RWPE2 (cell line): ENCODE results near the gene RFX2.
"Not testable (repeated sequence)": the region's sequence is repeated elsewhere in the genome, so short reads cannot be mapped to it uniquely, and the experiment has no call there.

Experiments
- ATAC-seq: fragments of 200-7000 bp; cut with Tn5 transposase; 3 replicates; pipeline ENCODE4 v1.9.1; 2021; ENCODE audit warnings: low read depth
- DNase-seq: peaks from one replicate; pipeline ENCODE4 v3.0.0-alpha.2; 2020; ENCODE audit warnings: low spot score
- H3K27ac ChIP-seq: fragments of 450-650 bp; 2 replicates; pipeline ENCODE4 v1.5.1; 2017; ENCODE audit warnings: mild to moderate bottlenecking; ENCODE audit not compliant: poor library complexity, severe bottlenecking
- H3K27me3 ChIP-seq: fragments of 250-450 bp; sonication (Bioruptor Pico); 2 replicates; pipeline ENCODE4 v1.5.1; 2021; ENCODE audit warnings: mild to moderate bottlenecking, moderate library complexity; ENCODE audit not compliant: insufficient read depth, poor library complexity, severe bottlenecking
- H3K36me3 ChIP-seq: fragments of 250-450 bp; sonication (Bioruptor Pico); 2 replicates; pipeline ENCODE4 v1.5.1; 2020; ENCODE audit warnings: low read depth, mild to moderate bottlenecking, moderate library complexity
- H3K4me1 ChIP-seq: fragments of 250-450 bp; sonication (Bioruptor Pico); 2 replicates; pipeline ENCODE4 v1.5.1; 2021; ENCODE audit warnings: mild to moderate bottlenecking, moderate library complexity; ENCODE audit not compliant: insufficient read depth, poor library complexity, severe bottlenecking
- H3K4me3 ChIP-seq: fragments of 250-450 bp; sonication (Bioruptor Pico); 2 replicates; pipeline ENCODE4 v1.5.1; 2021; ENCODE audit warnings: mild to moderate bottlenecking, moderate library complexity; ENCODE audit not compliant: severe bottlenecking
- H3K9me3 ChIP-seq: fragments of 250-450 bp; sonication (Bioruptor Pico); 2 replicates; pipeline ENCODE4 v1.5.1; 2021; ENCODE audit warnings: mild to moderate bottlenecking, moderate library complexity; ENCODE audit not compliant: severe bottlenecking
- TF ChIP-seq, protein P1 (sequence below): fragments of 450-650 bp; IDR thresholded peaks from one replicate; pipeline ENCODE4 v1.5.1; 2017; ENCODE audit warnings: mild to moderate bottlenecking, moderate library complexity; ENCODE audit not compliant: poor library complexity, severe bottlenecking

The RFX2 gene

DNA sequence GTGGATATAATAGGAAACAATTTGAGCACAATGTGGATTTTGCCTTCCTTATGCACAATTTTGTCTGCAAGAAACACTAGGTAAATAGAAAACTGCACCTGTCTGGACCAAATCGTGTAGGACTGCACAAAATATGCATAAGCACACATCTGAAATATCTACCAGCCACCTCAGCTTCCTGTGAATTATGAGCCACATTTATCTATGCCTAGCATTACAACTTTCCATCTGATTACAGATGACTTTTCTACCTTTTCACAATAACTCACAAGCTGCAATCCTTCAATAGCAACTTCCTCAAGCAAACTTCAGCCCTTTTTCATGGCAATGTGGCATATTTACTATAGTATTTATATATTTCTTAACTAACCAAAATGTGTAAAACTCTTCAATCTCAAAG, 5.7 kb upstream of the RFX2 start:
- TF ChIP-seq, protein P1, sequence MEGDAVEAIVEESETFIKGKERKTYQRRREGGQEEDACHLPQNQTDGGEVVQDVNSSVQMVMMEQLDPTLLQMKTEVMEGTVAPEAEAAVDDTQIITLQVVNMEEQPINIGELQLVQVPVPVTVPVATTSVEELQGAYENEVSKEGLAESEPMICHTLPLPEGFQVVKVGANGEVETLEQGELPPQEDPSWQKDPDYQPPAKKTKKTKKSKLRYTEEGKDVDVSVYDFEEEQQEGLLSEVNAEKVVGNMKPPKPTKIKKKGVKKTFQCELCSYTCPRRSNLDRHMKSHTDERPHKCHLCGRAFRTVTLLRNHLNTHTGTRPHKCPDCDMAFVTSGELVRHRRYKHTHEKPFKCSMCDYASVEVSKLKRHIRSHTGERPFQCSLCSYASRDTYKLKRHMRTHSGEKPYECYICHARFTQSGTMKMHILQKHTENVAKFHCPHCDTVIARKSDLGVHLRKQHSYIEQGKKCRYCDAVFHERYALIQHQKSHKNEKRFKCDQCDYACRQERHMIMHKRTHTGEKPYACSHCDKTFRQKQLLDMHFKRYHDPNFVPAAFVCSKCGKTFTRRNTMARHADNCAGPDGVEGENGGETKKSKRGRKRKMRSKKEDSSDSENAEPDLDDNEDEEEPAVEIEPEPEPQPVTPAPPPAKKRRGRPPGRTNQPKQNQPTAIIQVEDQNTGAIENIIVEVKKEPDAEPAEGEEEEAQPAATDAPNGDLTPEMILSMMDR: no peak
- ATAC-seq: no peak
- peaks cover 2% of the 10 kb centered on the region for H3K9me3 ChIP-seq
- no peaks in the 10 kb centered on the region for H3K36me3 ChIP-seq
- H3K4me1 ChIP-seq: peaks cover 5% of the 10 kb centered on the region
- no peak overlapping the region for H3K4me3 ChIP-seq
- no peak for DNase-seq
- H3K27me3 ChIP-seq: no peaks in the 10 kb centered on the region
- no peak overlapping the region for H3K27ac ChIP-seq

DNA sequence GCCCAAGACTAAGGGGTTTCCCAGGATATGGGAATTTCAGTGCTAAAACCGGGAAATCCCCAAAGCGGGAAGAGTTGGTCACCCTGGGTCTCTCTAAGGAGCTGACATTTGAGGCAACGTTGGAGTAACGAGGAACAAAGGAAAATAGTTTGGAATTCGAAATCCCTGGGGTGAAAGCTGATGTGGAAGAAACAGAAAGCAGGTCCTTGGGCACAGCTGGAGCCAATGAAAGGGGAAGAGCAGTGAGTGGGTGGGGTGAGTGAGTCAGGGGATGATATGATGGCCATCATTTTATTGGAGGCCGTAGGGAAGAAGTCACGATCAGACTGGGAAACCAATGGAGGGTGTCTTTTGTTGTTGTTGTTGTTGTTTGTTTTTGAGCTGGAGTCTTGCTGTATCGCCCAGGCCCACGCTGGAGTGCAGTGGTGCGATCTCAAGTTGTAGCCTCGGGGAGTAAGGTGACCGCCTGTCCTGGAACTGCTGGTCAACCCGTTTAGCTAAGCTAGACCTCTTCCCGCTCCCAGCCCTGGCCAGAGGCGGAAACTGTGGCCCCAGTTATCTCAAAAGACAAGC, 3.4 kb upstream of the RFX2 start:
- H3K9me3 ChIP-seq: no peaks in the 10 kb centered on the region
- no peaks in the 10 kb centered on the region for H3K36me3 ChIP-seq
- H3K27ac ChIP-seq: no peak overlapping the region
- TF ChIP-seq, protein P1: no peak
- H3K27me3 ChIP-seq: no peaks in the 10 kb centered on the region
- H3K4me1 ChIP-seq: peaks cover 5% of the 10 kb centered on the region
- ATAC-seq: no peak
- H3K4me3 ChIP-seq: no peak overlapping the region
- no peak for DNase-seq

DNA sequence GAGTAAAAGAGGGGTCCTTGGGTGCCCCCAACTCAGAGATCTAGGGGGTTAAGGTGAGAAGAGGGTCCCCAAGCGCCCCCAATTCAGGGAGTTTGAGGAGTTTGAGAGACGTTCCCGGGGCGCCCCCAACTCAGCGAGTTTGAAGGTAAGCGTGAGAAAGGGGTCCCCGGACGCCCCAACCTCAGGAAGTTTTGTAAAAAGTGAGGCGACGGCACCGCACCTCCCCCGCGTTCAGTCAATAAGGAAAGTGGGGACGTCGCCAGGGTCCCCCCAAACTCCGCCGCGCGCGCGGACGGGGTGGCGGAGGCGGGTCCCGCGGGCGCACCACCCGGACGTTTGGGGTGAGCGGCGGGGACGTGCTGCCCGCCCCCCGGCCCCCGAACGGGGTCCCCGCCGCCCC, 353 bp downstream of the RFX2 start:
- no peak for ATAC-seq
- Histone ChIP-seq H3K9me3 (no peaks in the 10 kb centered on the region), H3K4me3 (peak overlapping the region; percentile 44), H3K4me1 (peaks cover 13% of the 10 kb centered on the region), H3K27ac (peak overlapping the region; percentile 74), H3K36me3 (no peaks in the 10 kb centered on the region), H3K27me3 (no peaks in the 10 kb centered on the region)
- no peak for DNase-seq
- TF ChIP-seq, protein P1: no peak

DNA sequence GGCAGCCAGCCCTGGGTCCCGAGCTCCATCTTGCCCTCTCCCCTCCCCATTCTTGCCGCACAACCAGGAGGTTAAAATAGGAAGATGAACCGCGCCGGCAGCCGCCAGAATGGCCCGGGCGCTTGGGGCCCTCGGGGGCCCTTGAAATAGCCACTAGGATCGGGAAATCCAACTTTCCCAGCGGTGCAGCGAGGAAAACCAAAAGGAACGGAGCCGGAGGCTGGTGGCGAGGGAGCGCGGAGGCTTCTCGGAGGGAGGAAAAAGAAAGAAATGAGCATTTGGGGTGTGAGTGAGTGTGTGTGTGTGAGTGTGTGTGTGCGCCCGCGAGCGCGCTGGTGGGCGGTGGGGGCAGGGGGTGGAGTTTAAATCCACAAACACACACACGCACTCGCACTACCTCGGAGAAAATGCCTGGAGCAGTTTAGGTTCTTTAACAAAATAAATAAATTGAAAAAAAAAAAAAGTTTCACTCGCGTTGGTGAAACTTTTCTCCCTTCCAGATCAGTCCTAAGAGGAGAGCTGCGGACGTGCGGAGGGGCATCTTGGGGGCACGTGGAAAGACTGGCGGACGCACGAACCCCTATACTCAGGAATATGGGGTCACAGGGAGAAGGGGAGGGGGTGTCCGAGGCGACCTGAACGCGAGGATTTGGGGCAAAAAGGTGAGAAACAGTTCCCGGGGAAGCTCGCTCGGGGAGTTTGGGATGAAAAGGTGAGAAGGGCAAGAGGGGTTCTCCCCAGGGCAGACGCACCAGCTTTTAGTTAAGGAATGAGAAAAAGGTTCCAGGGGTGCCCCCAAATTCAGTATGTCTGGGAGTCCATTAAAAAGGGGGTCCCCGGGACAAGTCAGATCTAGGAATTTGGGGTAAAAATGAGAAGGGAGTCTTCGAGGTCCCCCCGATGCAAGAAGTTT, 1.3 kb downstream of the RFX2 start:
- TF ChIP-seq, protein P1: no peak
- DNase-seq: no peak
- Histone ChIP-seq H3K27me3 (no peaks in the 10 kb centered on the region), H3K36me3 (no peaks in the 10 kb centered on the region), H3K27ac (peak overlapping the region; percentile 74), H3K4me1 (peaks cover 22% of the 10 kb centered on the region), H3K9me3 (no peaks in the 10 kb centered on the region), H3K4me3 (peak overlapping the region; percentile 44)
- 0 out of 3 replicates have a peak, but pooled peaks have one; percentile 4 for ATAC-seq

DNA sequence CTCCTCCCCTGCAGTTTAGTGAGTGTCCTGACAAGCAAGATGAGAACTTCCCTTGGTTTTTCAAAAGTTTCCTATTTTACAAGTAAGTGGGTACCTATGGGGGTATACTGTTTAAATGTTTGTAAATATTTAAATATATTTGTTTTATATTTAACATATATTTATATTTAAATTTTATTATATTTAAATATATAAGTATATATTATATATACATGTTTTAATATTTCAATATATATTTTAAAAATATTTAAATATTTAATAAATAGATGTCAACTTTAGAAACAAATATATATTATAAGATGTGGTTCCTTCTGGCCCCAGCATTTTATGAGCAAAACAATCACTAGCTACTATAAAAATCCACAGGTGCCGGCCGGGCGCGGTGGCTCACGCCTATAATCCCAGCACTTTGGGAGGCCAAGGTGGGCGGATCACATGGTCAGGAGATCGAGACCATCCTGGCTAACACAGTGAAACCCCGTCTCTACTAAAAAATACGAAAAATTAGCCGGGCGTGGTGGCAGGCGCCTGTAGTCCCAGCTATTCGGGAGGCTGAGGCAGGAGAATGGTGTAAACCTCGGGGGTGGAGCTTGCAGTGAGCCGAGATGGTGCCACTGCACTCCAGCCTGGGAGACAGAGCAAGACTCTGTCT, 3.5 kb downstream of the RFX2 start:
- H3K4me1 ChIP-seq: peaks cover 42% of the 10 kb centered on the region

More for the DNA sequence above, 3.5 kb downstream of the RFX2 start:
- DNase-seq, H3K4me3 ChIP-seq, H3K9me3 ChIP-seq, H3K27me3 ChIP-seq, H3K27ac ChIP-seq, H3K36me3 ChIP-seq, ATAC-seq: not testable (repeated sequence)
